CD4-positive, alpha-beta T cell (primary cell): ENCODE data around the gene BRD7. TPM values are rescaled to one million over a fixed set of nuclear protein-coding genes. Genes with fewer than 3 reads are reported as not detected.
A peak's percentile ranks its signal among the peaks of the same experiment; 100 is the strongest.

Experiments
- ATAC-seq: fragments of 200-7000 bp; cut with Tn5 transposase; one replicate; pipeline ENCODE4 v1.10.0; 2022; ENCODE audit warnings: mild to moderate bottlenecking; ENCODE audit not compliant: poor library complexity
- CTCF ChIA-PET: fragments of 350-600 bp; sonication (Branson Sonifier 250); formaldehyde crosslinking; loops from one replicate; lab custom pipeline; 2021; ENCODE audit warnings: antibody characterized with exemption, inconsistent platforms; lab: Charles Lee
- POLR2A ChIA-PET: fragments of 350-600 bp; sonication (Branson Sonifier 250); formaldehyde crosslinking; loops from one replicate; lab custom pipeline; 2021; ENCODE audit warnings: antibody characterized with exemption, inconsistent platforms; lab: Charles Lee
- DNase-seq, 14 experiments: peaks; one replicate each; pipeline ENCODE4 v3.0.0-alpha.2; 2013 to 2020; ENCODE audit warnings: mixed read lengths in 2 of 14
- H3K27ac ChIP-seq, 2 donors: one replicate each; pipeline versions ENCODE4 v1.5.1 to v1.7.0; 2013; ENCODE audit warnings: low read length in 2 of 2, low read depth in 1 of 2, mild to moderate bottlenecking in 1 of 2
- H3K27me3 ChIP-seq, 2 experiments: 1 replicate in 1 of 2; 2 replicates in 1 of 2; pipeline versions ENCODE4 v1.6.1 to v1.7.0; 2013; ENCODE audit warnings: low read length in 2 of 2, control low read depth in 1 of 2, mild to moderate bottlenecking in 1 of 2, moderate library complexity in 1 of 2; ENCODE audit not compliant: insufficient read depth in 2 of 2, control insufficient read depth in 1 of 2
- H3K36me3 ChIP-seq: one replicate; pipeline ENCODE4 v1.6.1; 2013; ENCODE audit warnings: low read length, control low read depth; ENCODE audit not compliant: insufficient read depth
- H3K4me1 ChIP-seq: one replicate; pipeline ENCODE4 v1.6.1; 2013; ENCODE audit warnings: low read length, control low read depth; ENCODE audit not compliant: insufficient read depth
- H3K4me3 ChIP-seq: one replicate; pipeline ENCODE4 v1.5.1; 2013; ENCODE audit warnings: mild to moderate bottlenecking, low read length, moderate library complexity
- H3K9me3 ChIP-seq, 2 experiments: 1 replicate in 1 of 2; 2 replicates in 1 of 2; pipeline versions ENCODE4 v1.6.1 to v1.7.0; 2013; ENCODE audit warnings: low read length in 2 of 2, mild to moderate bottlenecking in 2 of 2, control low read depth in 1 of 2, moderate library complexity in 1 of 2; ENCODE audit not compliant: control insufficient read depth in 1 of 2, insufficient read depth in 1 of 2
- H3K27ac Mint-ChIP-seq: one replicate; pipeline ENCODE4 v1.8.0; 2020; ENCODE audit warnings: mixed read lengths
- H3K27me3 Mint-ChIP-seq: one replicate; pipeline ENCODE4 v1.8.0; 2021; ENCODE audit warnings: mixed read lengths
- H3K36me3 Mint-ChIP-seq: one replicate; pipeline ENCODE4 v1.8.0; 2021; ENCODE audit warnings: low read depth, mixed read lengths
- H3K4me1 Mint-ChIP-seq: one replicate; pipeline ENCODE4 v1.8.0; 2021; ENCODE audit warnings: low read depth, mixed read lengths
- H3K4me3 Mint-ChIP-seq: one replicate; pipeline ENCODE4 v1.8.0; 2020; ENCODE audit warnings: mild to moderate bottlenecking, mixed read lengths
- H3K9me3 Mint-ChIP-seq: one replicate; pipeline ENCODE4 v1.8.0; 2020; ENCODE audit warnings: mixed read lengths
- intact Hi-C, 2 experiments: fragments of 100-400 bp; cut with DNase I in 1 of 2; cut with micrococcal nuclease in 1 of 2; formaldehyde crosslinking; loops; one replicate each; pipeline versions ENCODE4 v1.15.1 to v1.9.0; 2023 to 2025; cut with DNase I, micrococcal nuclease
- total RNA-seq, 174 experiments: library from RNA in 2 of 174; stranded (reverse) in 2 of 174; gene quantifications; one replicate each; pipeline ENCODE4 v1.2.3 and lab custom pipeline; 2021 to 2026
- TF ChIP-seq, protein P1 (sequence below): fragments of 200-600 bp; IDR thresholded peaks from one replicate; pipeline ENCODE4 v1.8.0; 2022; ENCODE audit warnings: antibody characterized with exemption, mild to moderate bottlenecking

The BRD7 gene
- total RNA-seq, 2 experiments from 2014 or later: 95.4 to 103 TPM

DNA sequence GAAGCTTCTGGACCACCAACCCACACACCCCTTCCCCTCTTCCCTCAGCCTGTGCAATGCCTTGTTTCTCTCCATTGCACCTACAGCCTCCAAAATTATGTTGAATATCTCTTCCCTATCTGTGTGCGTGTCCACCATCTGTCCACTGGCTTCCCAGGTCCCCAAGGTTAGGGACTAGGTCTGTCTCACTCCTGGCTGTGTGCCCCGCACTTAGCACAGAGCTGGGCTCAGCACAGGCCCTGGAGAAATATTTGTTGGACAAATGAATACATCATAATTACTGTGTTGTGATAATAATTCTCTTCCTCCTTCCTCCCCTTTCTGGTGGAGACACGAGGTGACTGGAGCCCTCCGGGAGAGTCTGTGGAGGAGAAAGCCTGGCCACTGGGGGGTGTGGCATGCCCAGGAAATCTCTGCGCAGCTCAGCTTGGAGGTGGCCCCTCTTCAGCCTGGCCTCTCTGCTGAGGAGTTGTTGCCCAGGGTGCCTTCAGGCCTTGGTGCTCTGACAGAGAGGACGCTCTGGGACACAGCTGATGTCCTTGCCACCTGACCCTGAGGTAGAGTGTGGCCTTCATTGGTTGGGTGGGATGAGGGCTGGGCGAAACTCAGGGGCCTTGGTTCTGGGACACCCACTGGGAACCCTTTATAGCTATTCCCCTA lies 3.3 kb upstream of the BRD7 start:
- peak overlapping the region; percentile 73 for H3K4me3 Mint-ChIP-seq
- DNase-seq: no peak
- peak overlapping the region; percentile 15 for H3K27ac Mint-ChIP-seq
- CTCF ChIA-PET: interaction anchor here (1.1 to 1.2 kb wide), 2 partner anchors 182 to 434 kb away, joined by 3 read pairs; no protein-coding TSS in a partner anchor
- TF ChIP-seq, protein P1, sequence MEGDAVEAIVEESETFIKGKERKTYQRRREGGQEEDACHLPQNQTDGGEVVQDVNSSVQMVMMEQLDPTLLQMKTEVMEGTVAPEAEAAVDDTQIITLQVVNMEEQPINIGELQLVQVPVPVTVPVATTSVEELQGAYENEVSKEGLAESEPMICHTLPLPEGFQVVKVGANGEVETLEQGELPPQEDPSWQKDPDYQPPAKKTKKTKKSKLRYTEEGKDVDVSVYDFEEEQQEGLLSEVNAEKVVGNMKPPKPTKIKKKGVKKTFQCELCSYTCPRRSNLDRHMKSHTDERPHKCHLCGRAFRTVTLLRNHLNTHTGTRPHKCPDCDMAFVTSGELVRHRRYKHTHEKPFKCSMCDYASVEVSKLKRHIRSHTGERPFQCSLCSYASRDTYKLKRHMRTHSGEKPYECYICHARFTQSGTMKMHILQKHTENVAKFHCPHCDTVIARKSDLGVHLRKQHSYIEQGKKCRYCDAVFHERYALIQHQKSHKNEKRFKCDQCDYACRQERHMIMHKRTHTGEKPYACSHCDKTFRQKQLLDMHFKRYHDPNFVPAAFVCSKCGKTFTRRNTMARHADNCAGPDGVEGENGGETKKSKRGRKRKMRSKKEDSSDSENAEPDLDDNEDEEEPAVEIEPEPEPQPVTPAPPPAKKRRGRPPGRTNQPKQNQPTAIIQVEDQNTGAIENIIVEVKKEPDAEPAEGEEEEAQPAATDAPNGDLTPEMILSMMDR: no peak
- intact Hi-C loops: loop anchor here in 1 of 2 experiments (2.0 to 5.0 kb wide), 2 partner anchors 275 to 293 kb away; no protein-coding TSS in a partner anchor
- no peaks in the 10 kb centered on the region for H3K27me3 ChIP-seq
- POLR2A ChIA-PET: interaction anchor here (0.6 to 1.0 kb wide), 3 partner anchors 17 to 300 kb away, joined by 3 read pairs; no protein-coding TSS in a partner anchor
- H3K36me3 ChIP-seq: peaks cover under 1% of the 10 kb centered on the region
- peaks cover 3% of the 10 kb centered on the region for H3K27me3 Mint-ChIP-seq
- no peak overlapping the region for H3K27ac ChIP-seq
- no peak overlapping the region for H3K4me3 ChIP-seq
- H3K4me1 ChIP-seq: peaks cover 16% of the 10 kb centered on the region
- no peaks in the 10 kb centered on the region for H3K9me3 Mint-ChIP-seq
- H3K9me3 ChIP-seq: no peaks in the 10 kb centered on the region
- H3K36me3 Mint-ChIP-seq: peaks cover 14% of the 10 kb centered on the region
- peaks cover 23% of the 10 kb centered on the region for H3K4me1 Mint-ChIP-seq
- ATAC-seq: no peak

DNA sequence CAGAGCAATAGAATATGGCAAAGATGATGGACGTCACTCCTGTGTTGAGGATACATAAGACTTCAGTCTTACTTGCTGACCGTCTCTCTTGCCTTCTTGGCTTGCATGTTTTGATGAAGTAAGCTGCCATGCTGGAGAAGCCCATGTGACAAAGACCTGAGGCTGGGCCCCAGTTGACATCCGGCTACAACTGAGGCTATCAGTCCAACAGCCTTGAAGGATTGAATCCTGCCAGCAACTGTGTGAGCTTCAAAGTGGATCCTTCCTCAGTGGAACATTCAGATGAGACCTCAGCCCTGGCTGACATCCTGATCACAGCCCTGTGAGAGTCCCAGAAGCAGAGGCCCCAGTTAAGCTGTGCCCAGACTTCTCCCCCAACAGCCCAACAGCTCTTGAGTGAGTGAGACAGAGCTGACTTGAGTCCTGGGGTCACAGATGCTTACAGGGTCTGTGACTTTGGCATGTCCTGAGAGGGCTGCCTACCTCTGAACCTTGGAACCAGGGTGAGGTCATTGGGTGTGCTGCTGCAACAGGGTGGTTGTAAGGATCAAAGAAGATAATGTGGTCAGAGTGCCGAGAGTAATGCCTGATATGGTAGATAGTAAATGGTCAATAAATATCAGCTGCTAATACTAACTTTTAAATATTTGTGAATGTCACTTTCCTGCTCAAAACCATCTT lies 2.4 kb upstream of the BRD7 start:
- H3K27me3 Mint-ChIP-seq: peaks cover 3% of the 10 kb centered on the region
- no peak overlapping the region for H3K4me3 Mint-ChIP-seq
- peaks cover 18% of the 10 kb centered on the region for H3K4me1 ChIP-seq
- intact Hi-C loops: loop anchor here in 1 of 2 experiments (5.0 kb wide), 1 partner anchor 276 kb away; no protein-coding TSS in a partner anchor
- H3K27ac Mint-ChIP-seq: no peak overlapping the region
- CTCF ChIA-PET: interaction anchor here (1.1 kb wide), 1 partner anchor 182 kb away, joined by 3 read pairs; no protein-coding TSS in a partner anchor
- no peak overlapping the region for H3K27ac ChIP-seq
- H3K36me3 ChIP-seq: peaks cover 7% of the 10 kb centered on the region
- ATAC-seq (no peak), DNase-seq (no peak)
- H3K9me3 Mint-ChIP-seq: no peaks in the 10 kb centered on the region
- peaks cover 21% of the 10 kb centered on the region for H3K36me3 Mint-ChIP-seq
- no peaks in the 10 kb centered on the region for H3K9me3 ChIP-seq
- H3K27me3 ChIP-seq: no peaks in the 10 kb centered on the region
- no peak overlapping the region for H3K4me3 ChIP-seq
- TF ChIP-seq, protein P1: no peak
- POLR2A ChIA-PET: interaction anchor here (0.6 to 0.8 kb wide), 2 partner anchors 17 to 301 kb away, joined by 3 read pairs; no protein-coding TSS in a partner anchor
- peaks cover 32% of the 10 kb centered on the region for H3K4me1 Mint-ChIP-seq

DNA sequence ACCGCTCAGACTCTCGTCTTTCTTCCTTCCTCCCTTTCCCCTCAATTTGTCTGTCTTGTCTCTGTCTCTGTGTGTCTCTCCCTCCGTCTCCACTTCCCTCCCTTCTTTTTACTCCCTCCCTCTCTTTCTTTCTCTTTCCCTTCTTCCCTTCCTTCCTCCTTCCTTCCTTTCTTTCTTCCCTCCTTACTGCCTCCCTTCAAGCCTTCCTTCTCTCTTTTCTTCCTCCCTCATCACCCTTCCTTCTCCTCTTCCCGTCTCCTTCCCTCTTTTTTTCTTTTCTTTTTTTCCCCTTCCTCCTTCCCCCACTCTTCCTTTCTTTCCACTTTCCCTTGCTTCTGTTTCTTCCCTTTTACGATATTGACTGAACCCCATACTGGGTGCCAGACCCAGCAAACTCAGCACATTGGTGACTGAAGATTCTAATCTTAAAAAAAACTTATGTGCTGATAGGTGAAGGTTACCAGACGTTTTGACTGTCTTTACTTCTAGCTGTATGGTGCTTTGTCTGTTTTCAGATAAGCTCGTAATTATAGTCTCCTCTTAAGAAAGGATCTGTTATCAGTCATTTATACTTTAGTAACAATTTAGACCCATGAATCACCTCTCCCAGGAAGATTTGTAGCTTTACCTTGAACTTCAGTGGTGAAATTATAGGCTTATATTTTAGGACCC lies 481 bp upstream of the BRD7 start:
- peak; percentile 42 for ATAC-seq
- Mint-ChIP-seq H3K9me3 (no peaks in the 10 kb centered on the region), H3K27me3 (no peaks in the 10 kb centered on the region), H3K4me3 (peak overlapping the region; percentile 94), H3K27ac (peak overlapping the region; percentile 91), H3K4me1 (peaks cover 51% of the 10 kb centered on the region), H3K36me3 (peaks cover 40% of the 10 kb centered on the region)
- Histone ChIP-seq H3K4me1 (peaks cover 24% of the 10 kb centered on the region), H3K27me3 (no peaks in the 10 kb centered on the region), H3K4me3 (peak overlapping the region; percentile 51), H3K27ac (peak overlapping the region; percentile 15 to 52), H3K9me3 (no peaks in the 10 kb centered on the region), H3K36me3 (peaks cover 25% of the 10 kb centered on the region)
- intact Hi-C loops: loop anchor here (2.0 to 10.0 kb wide), 6 partner anchors 178 to 374 kb away; partner anchors contain the start of genes CYLD (in 2 of the 2), HEATR3 (in 1 of the 2) and TENT4B (in 1 of the 2)
- DNase-seq: peak in 2 of 14 experiments; percentile 22 to 30
- ChIA-PET POLR2A (interaction anchor here (0.7 to 1.8 kb wide), 13 partner anchors 8 to 437 kb away, joined by 3 to 6 read pairs (median 4); partner anchors contain the start of genes CNEP1R1 and NKD1), CTCF (interaction anchor here (0.7 to 2.1 kb wide), 13 partner anchors 9 to 437 kb away, joined by 3 to 16 read pairs (median 4); partner anchors contain the start of gene CNEP1R1)
- TF ChIP-seq, protein P1: peak; percentile 16
